ENCODE results near the gene CSDE1. TPM values are rescaled to one million over a fixed set of nuclear protein-coding genes. Genes with fewer than 3 reads are reported as not detected.
A peak's percentile ranks its signal among the peaks of the same experiment; 100 is the strongest.

The CSDE1 gene
- polyA plus RNA-seq, 3 donors = 177 to 324 (median 251) TPM

- H3K27me3 Mint-ChIP-seq (ENCODE audit: low read depth in 3 of 3) = peaks cover 0 to 2% (median 0%) of the 10 kb centered on the region in 3 donors
- peaks cover 25 to 37% of the 10 kb centered on the region in 2 donors for H3K4me1 ChIP-seq (ENCODE audit: control insufficient read depth in 1 of 2, insufficient read depth in 2 of 2, low read length in 2 of 2)
Measured at GRCh38 chr1:114753143-114753542, 4.6 kb downstream of the CSDE1 start.

GRCh38 chr1:114750780-114751179, 7.0 kb downstream of the CSDE1 start:
- Histone ChIP-seq H3K4me3 (replicated peaks in 1 of 3; ENCODE audit: low read depth in 2 of 3, low read length in 3 of 3) (no peak overlapping the region), H3K4me1 (ENCODE audit: control insufficient read depth in 1 of 2, insufficient read depth in 2 of 2, low read length in 2 of 2) (peaks cover 11 to 22% of the 10 kb centered on the region in 2 donors), H3K36me3 (replicated peaks in 1 of 2; ENCODE audit: control insufficient read depth in 1 of 2, insufficient read depth in 2 of 2, low read length in 2 of 2) (peaks cover 44 to 53% of the 10 kb centered on the region in 2 donors), H3K27ac (ENCODE audit: low read depth in 1 of 2, low read length in 2 of 2) (no peak overlapping the region), H4K20me1 (ENCODE audit: insufficient read depth, low read length) (peaks cover 100% of the 10 kb centered on the region), H3K27me3 (ENCODE audit: control insufficient read depth in 2 of 2, insufficient read depth in 2 of 2, low read length in 2 of 2) (no peaks in the 10 kb centered on the region), H3K9ac (ENCODE audit: insufficient read depth, low read length, poor library complexity, severe bottlenecking) (no peak overlapping the region), H3K4me2 (replicated peaks; ENCODE audit: extremely low read depth, low read length, poor library complexity, severe bottlenecking) (no peak overlapping the region), H3K79me2 (ENCODE audit: insufficient read depth, low read length) (peaks cover 100% of the 10 kb centered on the region), H2AFZ (ENCODE audit: insufficient read depth, low read depth, low read length, poor library complexity, severe bottlenecking) (no peak overlapping the region), H3K9me3 (replicated peaks in 1 of 2; ENCODE audit: control insufficient read depth in 1 of 2, insufficient read depth in 1 of 2, low read length in 2 of 2) (no peaks in the 10 kb centered on the region)
- Mint-ChIP-seq H3K4me1 (peaks cover 48% of the 10 kb centered on the region), H3K27me3 (ENCODE audit: low read depth in 3 of 3) (peaks cover 0 to 2% (median 0%) of the 10 kb centered on the region in 3 donors), H3K36me3 (peaks cover 37 to 52% of the 10 kb centered on the region in 2 donors), H3K9me3 (no peaks in the 10 kb centered on the region), H3K27ac (peak overlapping the region in 1 of 7 donors; percentile 59), H3K4me3 (no peak overlapping the region)
- TF ChIP-seq CTCF (IDR thresholded peaks at IDR 0.05) = no peak
- DNase-seq = no peak
- intact Hi-C loops (cut with micrococcal nuclease) = no loop called here
- 78% methylated on average over 5 of the region's 5 CpGs for WGBS (ENCODE audit: insufficient coverage)

More at GRCh38 chr1:114753143-114753542, 4.6 kb downstream of the CSDE1 start:
- no peak for DNase-seq
- no peak overlapping the region for H3K4me2 ChIP-seq (replicated peaks; ENCODE audit: extremely low read depth, low read length, poor library complexity, severe bottlenecking)
- peak overlapping the region in 1 of 2 donors; percentile 12 for H3K27ac ChIP-seq (ENCODE audit: low read depth in 1 of 2, low read length in 2 of 2)
- Mint-ChIP-seq H3K4me3 (no peak overlapping the region), H3K9me3 (no peaks in the 10 kb centered on the region), H3K36me3 (peaks cover 23 to 35% of the 10 kb centered on the region in 2 donors), H3K27ac (no peak overlapping the region), H3K4me1 (peaks cover 60% of the 10 kb centered on the region)
- H3K4me3 ChIP-seq (replicated peaks in 1 of 3; ENCODE audit: low read depth in 2 of 3, low read length in 3 of 3) = no peak overlapping the region
- peaks cover 97% of the 10 kb centered on the region for H3K79me2 ChIP-seq (ENCODE audit: insufficient read depth, low read length)
- no peak overlapping the region for H3K9ac ChIP-seq (ENCODE audit: insufficient read depth, low read length, poor library complexity, severe bottlenecking)
- intact Hi-C loops (cut with micrococcal nuclease) = no loop called here
- no peak for TF ChIP-seq CTCF (IDR thresholded peaks at IDR 0.05)
- peaks cover 91% of the 10 kb centered on the region for H4K20me1 ChIP-seq (ENCODE audit: insufficient read depth, low read length)
- peaks cover 22 to 30% of the 10 kb centered on the region in 2 donors for H3K36me3 ChIP-seq (replicated peaks in 1 of 2; ENCODE audit: control insufficient read depth in 1 of 2, insufficient read depth in 2 of 2, low read length in 2 of 2)
- no peak overlapping the region for H2AFZ ChIP-seq (ENCODE audit: insufficient read depth, low read depth, low read length, poor library complexity, severe bottlenecking)
- no peaks in the 10 kb centered on the region for H3K9me3 ChIP-seq (replicated peaks in 1 of 2; ENCODE audit: control insufficient read depth in 1 of 2, insufficient read depth in 1 of 2, low read length in 2 of 2)
- WGBS (ENCODE audit: insufficient coverage) = 83% methylated on average over 1 of the region's 4 CpGs
- H3K27me3 ChIP-seq (ENCODE audit: control insufficient read depth in 2 of 2, insufficient read depth in 2 of 2, low read length in 2 of 2) = no peaks in the 10 kb centered on the region

All from CD14-positive monocyte (primary cell).